Measurements from ENCODE around the gene TNS1.

Gene TNS1

GRCh38 chr2:217804338-217804737 lies 198.5 kb downstream of the TNS1 start:
- H3K27ac Mint-ChIP-seq, result no peak overlapping the region
- H3K4me1 Mint-ChIP-seq (ENCODE audit: low read depth), result no peaks in the 10 kb centered on the region
- H3K36me3 Mint-ChIP-seq (ENCODE audit: low read depth), result no peaks in the 10 kb centered on the region
- DNase-seq (ENCODE audit: low spot score), result no peak
- no peak overlapping the region for H3K4me3 Mint-ChIP-seq
- H3K9me3 Mint-ChIP-seq, result peaks cover 5% of the 10 kb centered on the region
- no peaks in the 10 kb centered on the region for H3K27me3 Mint-ChIP-seq (ENCODE audit: low read depth)

- H3K4me3 Mint-ChIP-seq, result no peak overlapping the region
- H3K4me1 Mint-ChIP-seq (ENCODE audit: low read depth), result peaks cover 2% of the 10 kb centered on the region
- no peak overlapping the region for H3K27ac Mint-ChIP-seq
- H3K36me3 Mint-ChIP-seq (ENCODE audit: low read depth), result no peaks in the 10 kb centered on the region
- H3K27me3 Mint-ChIP-seq (ENCODE audit: low read depth), result no peaks in the 10 kb centered on the region
- H3K9me3 Mint-ChIP-seq, result peaks cover 5% of the 10 kb centered on the region
- no peak for DNase-seq (ENCODE audit: low spot score)
Measured at GRCh38 chr2:217803653-217803960, 199.2 kb downstream of the TNS1 start.

DNA sequence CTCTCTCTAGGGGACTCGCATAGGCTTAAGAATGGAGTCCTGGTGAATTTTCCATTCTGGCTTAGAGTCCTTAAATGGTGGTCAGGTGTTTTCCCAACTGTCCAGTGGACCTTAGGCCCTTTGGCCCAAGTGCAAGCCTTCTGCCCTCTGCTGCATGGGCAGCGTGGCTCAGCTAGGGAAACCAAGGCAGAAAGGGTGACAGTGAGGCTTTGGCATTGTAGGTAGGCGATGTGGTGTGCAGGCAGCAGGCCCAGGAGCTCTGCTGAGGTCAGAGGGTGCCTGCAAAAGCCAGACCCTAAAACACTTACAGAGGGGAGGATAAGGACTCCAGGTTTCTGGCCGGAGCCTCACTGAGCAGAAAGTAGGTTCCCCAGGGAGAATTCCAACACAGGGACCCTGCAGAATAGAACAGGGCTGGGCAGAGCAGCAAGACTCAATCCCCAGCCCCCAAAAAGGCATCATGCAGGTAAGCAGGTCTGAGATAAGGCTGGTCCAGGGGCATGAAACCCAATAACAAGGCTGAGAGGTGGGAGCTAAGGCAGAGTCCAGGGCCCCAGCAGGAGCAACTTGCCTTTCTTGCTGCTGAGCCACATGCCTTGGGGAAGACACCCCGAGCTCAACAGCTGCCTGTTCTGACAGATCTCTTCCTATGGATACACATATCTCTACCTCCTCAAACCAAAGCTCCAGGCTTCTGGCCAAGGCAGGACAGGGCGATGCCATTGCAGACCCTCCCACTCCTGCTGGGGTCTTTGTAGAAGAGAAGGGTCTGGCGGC lies 199.7 kb downstream of the TNS1 start:
- peaks cover 2% of the 10 kb centered on the region for H3K4me1 Mint-ChIP-seq (ENCODE audit: low read depth)
- no peaks in the 10 kb centered on the region for H3K36me3 Mint-ChIP-seq (ENCODE audit: low read depth)
- no peaks in the 10 kb centered on the region for H3K27me3 Mint-ChIP-seq (ENCODE audit: low read depth)
- peaks cover 5% of the 10 kb centered on the region for H3K9me3 Mint-ChIP-seq
- no peak overlapping the region for H3K27ac Mint-ChIP-seq
- DNase-seq (ENCODE audit: low spot score), result no peak
- no peak overlapping the region for H3K4me3 Mint-ChIP-seq

- peaks cover 2% of the 10 kb centered on the region for H3K4me1 Mint-ChIP-seq (ENCODE audit: low read depth)
- DNase-seq (ENCODE audit: low spot score), result no peak
Measured at GRCh38 chr2:217802266-217802665, 200.5 kb downstream of the TNS1 start.

GRCh38 chr2:217801711-217802110 lies 201.1 kb downstream of the TNS1 start:
- Mint-ChIP-seq H3K27me3 (ENCODE audit: low read depth) (no peaks in the 10 kb centered on the region), H3K4me1 (ENCODE audit: low read depth) (peaks cover 2% of the 10 kb centered on the region)
- no peak for DNase-seq (ENCODE audit: low spot score)

More at GRCh38 chr2:217802266-217802665, 200.5 kb downstream of the TNS1 start:
- Mint-ChIP-seq H3K36me3 (ENCODE audit: low read depth) (no peaks in the 10 kb centered on the region), H3K9me3 (peaks cover 5% of the 10 kb centered on the region), H3K27ac (no peak overlapping the region), H3K27me3 (ENCODE audit: low read depth) (no peaks in the 10 kb centered on the region), H3K4me3 (no peak overlapping the region)

DNA sequence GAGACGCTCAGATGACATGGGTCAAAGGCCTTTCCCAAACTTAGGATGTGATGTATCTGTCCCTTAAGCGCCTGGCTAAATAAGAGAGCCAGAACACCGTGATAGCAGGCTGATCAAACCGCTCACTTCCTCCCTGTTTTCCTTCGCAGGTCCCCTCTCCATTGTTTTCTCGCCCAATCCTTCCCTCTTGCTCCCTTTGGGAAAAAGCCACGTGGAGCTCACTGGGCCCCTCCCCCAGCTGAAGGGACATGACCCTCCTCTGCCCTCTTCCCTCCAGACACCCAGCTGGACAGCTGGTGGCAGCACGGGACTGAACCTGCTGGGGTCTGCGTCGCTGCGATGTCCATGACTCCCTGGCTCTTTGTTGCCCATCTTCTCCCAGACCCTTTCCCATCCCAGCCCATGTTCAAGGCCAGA lies 201.7 kb downstream of the TNS1 start:
- Mint-ChIP-seq H3K27me3 (ENCODE audit: low read depth) (no peaks in the 10 kb centered on the region), H3K36me3 (ENCODE audit: low read depth) (no peaks in the 10 kb centered on the region), H3K9me3 (peaks cover 5% of the 10 kb centered on the region), H3K4me1 (ENCODE audit: low read depth) (peaks cover 2% of the 10 kb centered on the region), H3K4me3 (no peak overlapping the region), H3K27ac (no peak overlapping the region)
- DNase-seq (ENCODE audit: low spot score), result no peak

More at GRCh38 chr2:217801711-217802110, 201.1 kb downstream of the TNS1 start:
- no peaks in the 10 kb centered on the region for H3K36me3 Mint-ChIP-seq (ENCODE audit: low read depth)
- H3K27ac Mint-ChIP-seq, result no peak overlapping the region
- no peak overlapping the region for H3K4me3 Mint-ChIP-seq
- peaks cover 5% of the 10 kb centered on the region for H3K9me3 Mint-ChIP-seq

GRCh38 chr2:217800433-217801114 lies 202.2 kb downstream of the TNS1 start:
- H3K9me3 Mint-ChIP-seq, result peaks cover 3% of the 10 kb centered on the region
- no peaks in the 10 kb centered on the region for H3K27me3 Mint-ChIP-seq (ENCODE audit: low read depth)
- DNase-seq (ENCODE audit: low spot score), result no peak
- H3K4me1 Mint-ChIP-seq (ENCODE audit: low read depth), result peaks cover 2% of the 10 kb centered on the region
- no peak overlapping the region for H3K27ac Mint-ChIP-seq
- no peaks in the 10 kb centered on the region for H3K36me3 Mint-ChIP-seq (ENCODE audit: low read depth)
- no peak overlapping the region for H3K4me3 Mint-ChIP-seq

- Mint-ChIP-seq H3K27ac (no peak overlapping the region), H3K9me3 (no peaks in the 10 kb centered on the region), H3K36me3 (ENCODE audit: low read depth) (no peaks in the 10 kb centered on the region), H3K4me3 (no peak overlapping the region), H3K4me1 (ENCODE audit: low read depth) (peaks cover 2% of the 10 kb centered on the region), H3K27me3 (ENCODE audit: low read depth) (no peaks in the 10 kb centered on the region)
- DNase-seq (ENCODE audit: low spot score), result no peak
Measured at GRCh38 chr2:217799563-217800432, 203.0 kb downstream of the TNS1 start.

DNA sequence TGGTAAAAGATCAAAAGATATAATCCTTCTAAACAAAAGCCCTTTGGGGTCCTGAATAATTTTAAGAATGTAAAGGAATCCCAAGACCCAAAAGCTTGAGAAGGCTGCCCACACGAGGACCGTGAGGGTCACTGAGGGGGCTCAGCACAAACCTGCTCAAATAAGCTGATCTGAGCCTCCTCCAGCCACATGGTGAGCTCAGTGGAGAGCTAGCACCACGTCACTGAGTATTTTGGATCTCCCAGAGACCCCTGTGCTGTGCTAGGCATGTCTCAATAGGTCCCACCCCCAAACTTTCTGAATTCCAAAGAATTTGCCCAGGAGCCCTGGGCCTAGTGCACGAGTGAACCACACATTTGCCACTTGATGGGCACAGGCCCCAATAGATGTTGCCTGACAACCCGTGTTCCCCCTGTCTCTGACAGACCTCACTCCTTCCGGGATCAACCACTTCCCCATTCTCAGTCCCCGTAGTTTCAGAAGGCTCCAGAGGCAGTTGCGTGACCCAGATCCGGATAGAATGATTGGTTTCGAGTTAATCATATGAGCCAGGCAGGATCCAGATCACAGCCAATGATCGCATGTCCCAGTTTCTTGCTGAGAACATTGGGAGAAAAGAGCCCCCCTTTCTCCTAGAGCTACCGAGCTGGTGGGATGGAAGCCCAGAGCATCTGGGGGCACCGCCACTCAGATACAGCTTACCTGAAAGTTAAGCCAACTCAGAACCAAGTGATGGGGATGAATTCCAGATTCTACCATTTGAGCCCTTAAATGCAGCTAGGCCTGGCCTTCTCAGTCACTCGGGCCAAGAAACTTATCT lies 203.8 kb downstream of the TNS1 start:
- Mint-ChIP-seq H3K27ac (no peak overlapping the region), H3K36me3 (ENCODE audit: low read depth) (no peaks in the 10 kb centered on the region), H3K27me3 (ENCODE audit: low read depth) (no peaks in the 10 kb centered on the region), H3K9me3 (no peaks in the 10 kb centered on the region), H3K4me3 (no peak overlapping the region), H3K4me1 (ENCODE audit: low read depth) (peaks cover 2% of the 10 kb centered on the region)
- no peak for DNase-seq (ENCODE audit: low spot score)

DNA sequence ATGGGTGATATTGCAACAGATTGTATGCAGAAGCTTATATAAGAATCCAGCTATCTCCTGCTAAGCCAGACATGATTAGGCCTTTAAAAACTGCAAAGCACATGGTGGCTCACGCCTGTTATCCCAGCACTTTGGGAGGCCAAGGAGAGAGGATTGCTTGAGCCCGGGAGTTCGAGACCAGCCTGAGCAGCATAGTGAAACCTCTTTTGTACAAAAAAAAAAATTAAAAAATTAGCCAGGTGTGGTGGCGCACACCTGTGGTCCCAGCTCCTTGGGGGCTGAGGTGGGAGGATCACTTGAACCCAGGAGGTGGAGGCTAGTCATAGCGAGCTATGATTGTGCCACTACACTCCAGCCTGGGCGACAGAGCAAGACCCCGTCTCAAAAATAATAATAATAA lies 204.6 kb downstream of the TNS1 start:
- Mint-ChIP-seq H3K9me3 (no peaks in the 10 kb centered on the region), H3K4me1 (ENCODE audit: low read depth) (peaks cover 2% of the 10 kb centered on the region), H3K27me3 (ENCODE audit: low read depth) (no peaks in the 10 kb centered on the region), H3K4me3 (no peak overlapping the region), H3K36me3 (ENCODE audit: low read depth) (no peaks in the 10 kb centered on the region), H3K27ac (no peak overlapping the region)
- DNase-seq (ENCODE audit: low spot score), result no peak

DNA sequence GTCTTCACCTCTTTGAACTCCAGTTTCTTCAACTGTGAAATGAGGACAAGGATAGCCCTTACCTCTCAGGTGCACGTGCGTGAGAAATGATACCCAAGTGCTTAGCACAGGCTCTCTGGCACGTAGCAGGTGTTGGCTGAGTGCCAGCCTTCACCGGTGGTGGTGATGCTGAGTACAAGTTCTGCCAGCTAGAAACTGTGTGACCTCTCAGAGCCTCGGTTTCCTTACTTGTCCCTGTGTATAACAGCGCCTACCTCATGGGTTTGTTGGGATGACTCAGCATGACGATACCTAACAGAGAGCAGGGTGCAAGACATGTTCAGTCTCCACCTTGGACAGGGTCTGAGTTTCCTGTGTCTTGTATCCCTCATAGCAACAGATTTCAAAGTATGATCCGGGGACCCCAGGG lies 205.1 kb downstream of the TNS1 start:
- no peaks in the 10 kb centered on the region for H3K27me3 Mint-ChIP-seq (ENCODE audit: low read depth)
- DNase-seq (ENCODE audit: low spot score), result no peak
- H3K4me1 Mint-ChIP-seq (ENCODE audit: low read depth), result peaks cover 2% of the 10 kb centered on the region
- no peaks in the 10 kb centered on the region for H3K9me3 Mint-ChIP-seq
- H3K36me3 Mint-ChIP-seq (ENCODE audit: low read depth), result no peaks in the 10 kb centered on the region
- H3K4me3 Mint-ChIP-seq, result no peak overlapping the region
- H3K27ac Mint-ChIP-seq, result no peak overlapping the region

GRCh38 chr2:217797165-217797564 lies 205.6 kb downstream of the TNS1 start:
- DNase-seq (ENCODE audit: low spot score), result no peak
- Mint-ChIP-seq H3K27ac (no peak overlapping the region), H3K4me3 (no peak overlapping the region), H3K36me3 (ENCODE audit: low read depth) (no peaks in the 10 kb centered on the region), H3K27me3 (ENCODE audit: low read depth) (no peaks in the 10 kb centered on the region), H3K4me1 (ENCODE audit: low read depth) (peaks cover 2% of the 10 kb centered on the region), H3K9me3 (no peaks in the 10 kb centered on the region)

- H3K27me3 Mint-ChIP-seq (ENCODE audit: low read depth), result no peaks in the 10 kb centered on the region
- H3K9me3 Mint-ChIP-seq, result no peaks in the 10 kb centered on the region
- no peak overlapping the region for H3K4me3 Mint-ChIP-seq
- DNase-seq (ENCODE audit: low spot score), result no peak
- H3K27ac Mint-ChIP-seq, result no peak overlapping the region
- no peaks in the 10 kb centered on the region for H3K36me3 Mint-ChIP-seq (ENCODE audit: low read depth)
- peaks cover 6% of the 10 kb centered on the region for H3K4me1 Mint-ChIP-seq (ENCODE audit: low read depth)
Measured at GRCh38 chr2:217795706-217796465, 206.9 kb downstream of the TNS1 start.
